K562 (cell line): ENCODE measurements around the gene DPEP1. TPM values are rescaled to one million over a fixed set of nuclear protein-coding genes. Genes with fewer than 3 reads are reported as not detected.
A peak's percentile ranks its signal among the peaks of the same experiment; 100 is the strongest.

Experiments used
- ATF1 ChIP-seq, 2 experiments: fragments of 450-650 bp in 1 of 2; IDR thresholded peaks; 2 replicates each; pipeline ENCODE4 v1.6.1; 2016; ENCODE audit warnings: missing compliant biosample characterization in 1 of 2, missing genetic modification characterization in 1 of 2
- CLOCK ChIP-seq: fragments of 250-450 bp; sonication (Bioruptor Pico); IDR thresholded peaks from 2 replicates; pipeline ENCODE4 v1.4.0; 2020; ENCODE audit warnings: mild to moderate bottlenecking, moderate library complexity, borderline replicate concordance
- FOXK1 ChIP-seq: sonication (generic); formaldehyde crosslinking; IDR thresholded peaks from 2 replicates; pipeline ENCODE4 v1.8.0; 2022; ENCODE audit warnings: missing genetic modification reagents, mild to moderate bottlenecking, borderline replicate concordance
- GTF2B ChIP-seq: IDR thresholded peaks from 2 replicates; pipeline ENCODE4 v1.6.1; 2011; ENCODE audit not compliant: insufficient read length; ENCODE audit errors: extremely low read depth
- KLF10 ChIP-seq: fragments of 250-450 bp; sonication (Bioruptor Pico); IDR thresholded peaks from 2 replicates; pipeline ENCODE4 v1.6.1; 2021; ENCODE audit warnings: matching md5 sums
- MCM7 ChIP-seq, 2 experiments: fragments of 450-650 bp; IDR thresholded peaks; 2 replicates each; pipeline ENCODE4 v1.6.1; 2016 to 2018
- MLLT1 ChIP-seq, 2 experiments: fragments of 450-650 bp; IDR thresholded peaks; 2 replicates each; pipeline ENCODE4 v1.6.1; 2016
- SAFB ChIP-seq: fragments of 200-400 bp; formaldehyde crosslinking; IDR thresholded peaks from 2 replicates; pipeline ENCODE4 v1.6.1; 2017; ENCODE audit warnings: low read depth, low read length, borderline replicate concordance
- SNAPC5 ChIP-seq: fragments of 250-450 bp; sonication (Bioruptor Pico); IDR thresholded peaks from 2 replicates; pipeline ENCODE4 v1.8.0; 2021; ENCODE audit warnings: moderate library complexity, mild to moderate bottlenecking, inconsistent platforms
- SPI1 ChIP-seq: IDR thresholded peaks from 2 replicates; pipeline ENCODE4 v1.6.1; 2011; ENCODE audit warnings: low read depth, low read length, control low read depth, borderline replicate concordance
- SRF ChIP-seq, 2 experiments: fragments of 250-450, 450-650 bp in 1 of 2; sonication (Bioruptor Pico) in 1 of 2; sonication (generic) in 1 of 2; formaldehyde crosslinking; IDR thresholded peaks; 2 replicates each; pipeline versions ENCODE4 v1.5.0 to v1.5.1; 2020 to 2022; ENCODE audit warnings: mild to moderate bottlenecking in 1 of 2, missing genetic modification reagents in 1 of 2
- TARDBP ChIP-seq: fragments of 450-650 bp; IDR thresholded peaks from 2 replicates; pipeline ENCODE4 v1.6.1; 2016
- YBX1 ChIP-seq: fragments of 450-650 bp; IDR thresholded peaks from 2 replicates; pipeline ENCODE4 v1.7.1; 2016; ENCODE audit warnings: mild to moderate bottlenecking
- ZNF431 ChIP-seq: sonication (generic); formaldehyde crosslinking; IDR thresholded peaks from 2 replicates; pipeline ENCODE4 v1.8.0; 2022; ENCODE audit warnings: mild to moderate bottlenecking, missing genetic modification reagents
- ZNF436 ChIP-seq: fragments of 250-450, 450-650 bp; sonication (Bioruptor Pico); formaldehyde crosslinking; IDR thresholded peaks from 2 replicates; pipeline ENCODE4 v1.7.0; 2020; ENCODE audit warnings: mild to moderate bottlenecking
- ZNF778 ChIP-seq: fragments of 450-650 bp; formaldehyde crosslinking; IDR thresholded peaks from 2 replicates; pipeline ENCODE4 v1.4.0; 2020; ENCODE audit warnings: mild to moderate bottlenecking, moderate library complexity
- polyA plus RNA-seq, 8 experiments: library from polyadenylated mRNA; depleted of rRNA in 4 of 8; stranded (reverse) in 5 of 8; unstranded in 3 of 8; fragments of >200 nt; fragmentation: Nextera tagmentation in 2 of 8; fragmentation: Illumina TruSeq in 1 of 8; extraction: Ambion mirVana in 2 of 8; extraction: Trizol in 1 of 8; gene quantifications; 2 replicates each; pipeline versions ENCODE4 v1.2.1 to v1.2.3, GENCODE V29; 2011 to 2014; ENCODE audit warnings: inconsistent platforms in 1 of 8, missing spikeins in 1 of 8
- total RNA-seq, 7 experiments: library from RNA; depleted of rRNA in 6 of 7; stranded (reverse); fragments of >200 nt in 6 of 7; fragmentation: Illumina TruSeq in 2 of 7; extraction: Trizol in 2 of 7; gene quantifications; 2 replicates each; pipeline versions ENCODE4 v1.2.1 to v1.2.3, GENCODE V29; 2011 to 2021; ENCODE audit warnings: low replicate concordance in 1 of 7
- TF ChIP-seq, protein P1 (sequence below), 3 experiments: fragments of 200-800 bp in 1 of 3; fragments of 250-450 bp in 1 of 3; fragments of 450-650 bp in 1 of 3; sonication (Bioruptor Pico) in 1 of 3; sonication (Bioruptor generic) in 1 of 3; formaldehyde crosslinking in 1 of 3; IDR thresholded peaks; 2 replicates each; pipeline versions ENCODE4 v1.6.1 to v1.8.0; 2016 to 2022; ENCODE audit warnings: mild to moderate bottlenecking in 2 of 3, missing genetic modification characterization in 2 of 3, missing compliant biosample characterization in 1 of 3, moderate library complexity in 1 of 3

Gene DPEP1
- total and polyA plus RNA-seq, 9 of the 15 experiments (the other 6 are each of a cell fraction or from before 2014, with no cell fraction given), result 0.14 to 0.31 (median 0.20) TPM; not detected in 6

DNA sequence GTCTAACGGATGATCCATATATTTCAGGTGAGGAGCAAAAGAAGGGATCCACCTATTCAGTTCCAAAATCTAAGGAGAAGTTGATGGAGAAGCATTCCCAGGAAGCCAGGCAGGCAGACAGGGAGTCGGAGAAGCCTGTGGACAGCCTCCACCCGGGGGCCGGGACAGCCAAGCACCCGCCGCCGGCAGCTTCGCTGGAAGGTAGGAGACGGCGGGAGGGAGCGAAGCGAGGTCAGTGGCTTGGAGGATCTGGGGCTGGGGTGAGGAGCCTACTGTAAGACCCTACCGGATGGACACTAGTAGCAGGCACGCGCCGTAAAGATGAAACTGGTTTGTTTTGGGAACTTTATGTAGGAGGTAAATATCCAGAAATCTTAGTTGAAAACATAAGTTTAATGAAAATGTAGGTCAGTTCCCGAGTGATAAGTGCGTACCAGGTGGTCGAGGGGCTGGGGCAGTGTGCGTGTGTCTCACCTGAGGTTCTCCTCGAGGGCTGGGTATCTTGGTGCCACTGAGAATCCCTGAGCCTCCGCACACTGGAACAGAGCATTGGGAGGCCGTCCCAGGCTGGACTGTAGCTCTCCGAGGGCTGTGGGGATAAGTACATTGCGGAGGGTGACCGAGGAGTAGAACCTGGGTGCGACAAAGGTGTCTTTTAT lies 44.9 kb downstream of the DPEP1 start (continued):
- TF ChIP-seq MLLT1 (IDR thresholded peaks at IDR 0.05) (no peak), SAFB (no peak), ZNF778 (CRISPR knock-in tag) (no peak), MCM7 (IDR thresholded peaks at IDR 0.05) (no peak), GTF2B (no peak), YBX1 (no peak), KLF10 (no peak), SPI1 (no peak), FOXK1 (CRISPR knock-in tag) (no peak), SNAPC5 (no peak), ZNF436 (CRISPR knock-in tag) (0 out of 2 replicates have a peak, but pooled peaks have one; percentile 21), TARDBP (no peak), ATF1 (CRISPR knock-in tag; IDR thresholded peaks at IDR 0.05) (no peak), ATF1 (tag; IDR thresholded peaks at IDR 0.05) (0 out of 2 replicates have a peak, but pooled peaks have one; percentile 1), ZNF431 (CRISPR knock-in tag) (no peak), SRF (CRISPR knock-in tag; IDR thresholded peaks at IDR 0.05) (0 out of 4 replicates have a peak, but pooled peaks of 1 of the 2 experiments have one; percentile 36), CLOCK (CRISPR knock-in tag) (0 out of 2 replicates have a peak, but pooled peaks have one; percentile 16)
- TF ChIP-seq, protein P1, sequence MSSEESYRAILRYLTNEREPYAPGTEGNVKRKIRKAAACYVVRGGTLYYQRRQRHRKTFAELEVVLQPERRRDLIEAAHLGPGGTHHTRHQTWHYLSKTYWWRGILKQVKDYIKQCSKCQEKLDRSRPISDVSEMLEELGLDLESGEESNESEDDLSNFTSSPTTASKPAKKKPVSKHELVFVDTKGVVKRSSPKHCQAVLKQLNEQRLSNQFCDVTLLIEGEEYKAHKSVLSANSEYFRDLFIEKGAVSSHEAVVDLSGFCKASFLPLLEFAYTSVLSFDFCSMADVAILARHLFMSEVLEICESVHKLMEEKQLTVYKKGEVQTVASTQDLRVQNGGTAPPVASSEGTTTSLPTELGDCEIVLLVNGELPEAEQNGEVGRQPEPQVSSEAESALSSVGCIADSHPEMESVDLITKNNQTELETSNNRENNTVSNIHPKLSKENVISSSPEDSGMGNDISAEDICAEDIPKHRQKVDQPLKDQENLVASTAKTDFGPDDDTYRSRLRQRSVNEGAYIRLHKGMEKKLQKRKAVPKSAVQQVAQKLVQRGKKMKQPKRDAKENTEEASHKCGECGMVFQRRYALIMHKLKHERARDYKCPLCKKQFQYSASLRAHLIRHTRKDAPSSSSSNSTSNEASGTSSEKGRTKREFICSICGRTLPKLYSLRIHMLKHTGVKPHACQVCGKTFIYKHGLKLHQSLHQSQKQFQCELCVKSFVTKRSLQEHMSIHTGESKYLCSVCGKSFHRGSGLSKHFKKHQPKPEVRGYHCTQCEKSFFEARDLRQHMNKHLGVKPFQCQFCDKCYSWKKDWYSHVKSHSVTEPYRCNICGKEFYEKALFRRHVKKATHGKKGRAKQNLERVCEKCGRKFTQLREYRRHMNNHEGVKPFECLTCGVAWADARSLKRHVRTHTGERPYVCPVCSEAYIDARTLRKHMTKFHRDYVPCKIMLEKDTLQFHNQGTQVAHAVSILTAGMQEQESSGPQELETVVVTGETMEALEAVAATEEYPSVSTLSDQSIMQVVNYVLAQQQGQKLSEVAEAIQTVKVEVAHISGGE (CRISPR knock-in tag; IDR thresholded peaks at IDR 0.05), result peak in 1 of 3 experiments; percentile 53; a peak in 1 of 6 replicates
